GM19099 (cell line): ENCODE measurements around the gene STT3B.
A peak's percentile ranks its signal among the peaks of the same experiment; 100 is the strongest.

ENCODE experiments used
- POLR2A ChIP-seq: IDR thresholded peaks from 3 replicates; pipeline ENCODE4 v1.6.1; 2011; ENCODE audit warnings: low read depth; ENCODE audit not compliant: insufficient read length; ENCODE audit errors: extremely low read depth

STT3B gene

GRCh38 chr3:31532587-31533168 is at the start of gene STT3B:
TSS of gene STT3B (plus strand) at chr3:31532925. CDS start at chr3:31532999, 74 bp downstream.
- peak; percentile 47 for TF ChIP-seq POLR2A

- TF ChIP-seq POLR2A, result no peak
These were observed 48.9 kb upstream of the STT3B start for GRCh38 chr3:31483776-31484175.

GRCh38 chr3:31485196-31485595 is 47.5 kb upstream of the STT3B start:
- no peak for TF ChIP-seq POLR2A

GRCh38 chr3:31486865-31487533 is 45.7 kb upstream of the STT3B start:
- no peak for TF ChIP-seq POLR2A

GRCh38 chr3:31488475-31489017 is 44.2 kb upstream of the STT3B start:
- no peak for TF ChIP-seq POLR2A

- no peak for TF ChIP-seq POLR2A
These were observed 42.2 kb upstream of the STT3B start for GRCh38 chr3:31490502-31490901.

GRCh38 chr3:31491660-31492059 is 41.1 kb upstream of the STT3B start:
- TF ChIP-seq POLR2A, result no peak

- TF ChIP-seq POLR2A, result no peak
These were observed 39.6 kb upstream of the STT3B start for GRCh38 chr3:31493149-31493548.

GRCh38 chr3:31495971-31496665 is 36.6 kb upstream of the STT3B start:
- no peak for TF ChIP-seq POLR2A

- TF ChIP-seq POLR2A, result no peak
These were observed 33.9 kb upstream of the STT3B start for GRCh38 chr3:31498791-31499190.

- TF ChIP-seq POLR2A, result no peak
These were observed 33.4 kb upstream of the STT3B start for GRCh38 chr3:31499281-31499680.

- no peak for TF ChIP-seq POLR2A
These were observed 29.9 kb upstream of the STT3B start for GRCh38 chr3:31502803-31503221.

- TF ChIP-seq POLR2A, result no peak
These were observed 29.3 kb upstream of the STT3B start for GRCh38 chr3:31503456-31503855.

- TF ChIP-seq POLR2A, result no peak
These were observed 28.5 kb upstream of the STT3B start for GRCh38 chr3:31504230-31504629.

- no peak for TF ChIP-seq POLR2A
These were observed 27.2 kb upstream of the STT3B start for GRCh38 chr3:31505371-31506048.
